Kidney epithelial cell (primary cell): ENCODE data around the gene DFFA. TPM values are rescaled to one million over a fixed set of nuclear protein-coding genes. Genes with fewer than 3 reads are reported as not detected.
"Not testable (repeated sequence)": the region's sequence is repeated elsewhere in the genome, so short reads cannot be mapped to it uniquely, and the experiment has no call there.

Experiments used
- DNase-seq: peaks from one replicate; pipeline ENCODE4 v3.0.0-alpha.2; 2010; ENCODE audit warnings: low read depth
- H3K27me3 ChIP-seq: 2 replicates; pipeline ENCODE4 v1.6.0; 2011; ENCODE audit warnings: low read length; ENCODE audit not compliant: control insufficient read depth, insufficient read depth
- H3K36me3 ChIP-seq: 2 replicates; pipeline ENCODE4 v1.5.1; 2011; ENCODE audit warnings: low read length; ENCODE audit not compliant: control insufficient read depth, insufficient read depth
- H3K4me3 ChIP-seq: 2 replicates; pipeline ENCODE4 v1.5.1; 2011; ENCODE audit warnings: low read depth, mild to moderate bottlenecking, control low read depth, low read length
- total RNA-seq: library from RNA; depleted of rRNA; stranded (reverse); fragments of >200 nt; gene quantifications from 2 replicates; pipeline ENCODE4 v1.2.3, GENCODE V29; 2015
- TF ChIP-seq, protein P1 (sequence below): IDR thresholded peaks from 2 replicates; pipeline ENCODE4 v1.5.1; 2011; ENCODE audit warnings: mild to moderate bottlenecking, moderate library complexity, low read length, control low read depth, inconsistent platforms; ENCODE audit not compliant: insufficient read depth, poor library complexity, severe bottlenecking

Gene DFFA
- total RNA-seq, 1 donor from 2014 or later: 68.4 TPM

DNA sequence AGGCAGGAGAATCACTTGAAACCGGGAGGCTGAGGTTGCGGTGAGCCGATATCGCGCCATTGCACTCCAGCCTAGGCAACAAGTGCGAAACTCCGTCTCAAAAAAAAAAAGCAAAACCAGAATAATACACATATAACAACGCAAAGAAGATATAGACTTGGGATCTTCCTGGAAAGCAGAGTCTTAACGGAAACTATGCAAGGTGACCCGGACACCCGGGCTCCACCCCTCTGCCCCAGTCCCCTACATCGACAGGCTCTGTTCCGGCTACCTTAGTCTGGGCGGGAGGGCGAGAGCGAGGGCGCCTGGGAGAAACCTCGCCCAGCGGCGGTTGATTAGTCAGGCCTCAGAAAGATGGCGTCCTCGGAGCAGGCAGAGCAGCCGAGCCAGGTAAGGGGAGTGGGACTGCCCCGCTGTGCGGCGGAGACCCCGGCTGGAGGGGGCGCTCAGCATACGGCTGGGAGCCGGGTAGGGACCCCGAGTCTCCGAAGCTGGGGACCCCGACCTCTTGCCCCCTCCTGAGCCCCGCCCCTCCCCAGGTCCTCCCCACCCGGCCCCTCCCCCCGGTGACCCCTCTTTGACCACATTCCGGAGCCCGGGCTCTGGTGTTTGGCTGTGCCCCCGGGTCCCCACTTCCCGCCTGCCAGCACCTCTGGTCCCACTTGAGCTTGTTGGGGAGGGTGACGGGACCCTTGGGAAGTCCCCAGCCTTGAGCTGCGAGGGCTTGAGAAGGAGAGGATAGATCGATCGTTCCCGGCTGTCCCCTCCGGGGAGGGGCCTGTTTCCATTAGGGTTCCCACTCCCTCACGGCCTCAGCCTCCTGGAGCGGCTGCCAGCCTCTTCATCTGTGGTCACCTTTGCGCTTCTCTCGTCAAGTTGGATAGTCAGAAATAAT is 2.5 kb upstream of the DFFA start, which contains the start of gene PEX14:
TSS of gene PEX14 (plus strand) at position 338 of the 895 bp plus-strand sequence. CDS start at position 355, 17 bp downstream.
- TF ChIP-seq, protein P1, sequence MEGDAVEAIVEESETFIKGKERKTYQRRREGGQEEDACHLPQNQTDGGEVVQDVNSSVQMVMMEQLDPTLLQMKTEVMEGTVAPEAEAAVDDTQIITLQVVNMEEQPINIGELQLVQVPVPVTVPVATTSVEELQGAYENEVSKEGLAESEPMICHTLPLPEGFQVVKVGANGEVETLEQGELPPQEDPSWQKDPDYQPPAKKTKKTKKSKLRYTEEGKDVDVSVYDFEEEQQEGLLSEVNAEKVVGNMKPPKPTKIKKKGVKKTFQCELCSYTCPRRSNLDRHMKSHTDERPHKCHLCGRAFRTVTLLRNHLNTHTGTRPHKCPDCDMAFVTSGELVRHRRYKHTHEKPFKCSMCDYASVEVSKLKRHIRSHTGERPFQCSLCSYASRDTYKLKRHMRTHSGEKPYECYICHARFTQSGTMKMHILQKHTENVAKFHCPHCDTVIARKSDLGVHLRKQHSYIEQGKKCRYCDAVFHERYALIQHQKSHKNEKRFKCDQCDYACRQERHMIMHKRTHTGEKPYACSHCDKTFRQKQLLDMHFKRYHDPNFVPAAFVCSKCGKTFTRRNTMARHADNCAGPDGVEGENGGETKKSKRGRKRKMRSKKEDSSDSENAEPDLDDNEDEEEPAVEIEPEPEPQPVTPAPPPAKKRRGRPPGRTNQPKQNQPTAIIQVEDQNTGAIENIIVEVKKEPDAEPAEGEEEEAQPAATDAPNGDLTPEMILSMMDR: no peak
- peak; percentile 47 for DNase-seq
- Histone ChIP-seq H3K36me3 (no peaks in the 10 kb centered on the region), H3K27me3 (no peaks in the 10 kb centered on the region), H3K4me3 (peak within 1 kb of the TSS; percentile 80)

GRCh38 chr1:10474309-10474612 is 1.9 kb upstream of the DFFA start:
- not testable (repeated sequence) for H3K27me3 ChIP-seq, H3K36me3 ChIP-seq, H3K4me3 ChIP-seq, DNase-seq

DNA sequence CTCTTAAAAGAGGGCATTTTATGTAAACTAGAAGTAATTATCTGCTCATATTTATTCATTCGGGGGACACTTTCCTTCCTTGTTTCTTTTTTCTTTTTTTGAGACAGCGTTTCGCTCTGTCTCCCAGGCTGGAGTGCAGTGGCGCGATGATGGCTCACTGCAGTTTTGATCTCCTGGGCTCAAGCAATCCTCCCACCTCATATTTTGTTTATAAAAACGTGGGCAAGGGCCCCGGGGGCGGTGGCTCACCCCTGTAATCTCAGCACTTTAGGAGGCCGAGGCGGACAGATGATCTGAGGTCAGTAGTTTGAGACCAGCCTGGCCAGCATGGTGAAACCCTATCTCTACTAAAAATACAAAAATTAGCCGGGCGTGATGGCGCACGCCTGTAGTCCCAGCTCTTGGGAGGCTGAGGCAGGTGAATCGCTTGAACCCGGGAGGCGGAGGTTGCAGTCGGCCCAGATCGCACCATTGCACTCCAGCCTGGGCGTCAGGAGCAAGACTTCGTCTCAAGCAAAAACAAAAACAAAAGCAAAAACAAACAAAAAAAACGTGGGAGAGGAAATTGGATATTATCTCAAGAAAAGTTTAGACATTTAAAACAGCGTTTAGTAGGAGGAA is 926 bp upstream of the DFFA start:
- DNase-seq: no peak
- TF ChIP-seq, protein P1: no peak
- no peak overlapping the region for H3K4me3 ChIP-seq
- no peaks in the 10 kb centered on the region for H3K36me3 ChIP-seq
- H3K27me3 ChIP-seq: no peaks in the 10 kb centered on the region

GRCh38 chr1:10471411-10472219 is 714 bp downstream of the DFFA start:
- Histone ChIP-seq H3K4me3 (peak overlapping the region; percentile 70), H3K36me3 (peaks cover 2% of the 10 kb centered on the region), H3K27me3 (no peaks in the 10 kb centered on the region)
- TF ChIP-seq, protein P1: no peak
- DNase-seq: no peak

DNA sequence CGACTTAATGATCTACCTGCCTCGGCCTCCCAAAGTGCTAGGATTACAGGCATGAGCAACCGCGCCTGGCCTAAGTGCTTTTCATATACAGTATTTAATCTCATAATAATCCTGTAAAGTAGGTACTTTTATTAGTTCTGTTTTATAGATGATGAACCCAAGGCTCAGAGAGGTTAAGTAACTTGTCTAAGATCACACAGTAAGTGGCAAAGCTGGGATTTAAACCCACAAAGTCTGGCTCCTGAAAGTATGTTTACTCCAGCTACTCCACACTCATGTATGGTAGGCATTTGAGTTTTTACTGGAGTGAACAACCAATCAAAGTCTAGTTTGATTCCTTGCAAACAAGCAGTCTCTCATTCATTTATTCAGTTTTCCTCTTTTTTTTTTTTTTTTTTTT is 2.3 kb downstream of the DFFA start:
- peaks cover 2% of the 10 kb centered on the region for H3K36me3 ChIP-seq
- TF ChIP-seq, protein P1: no peak
- H3K4me3 ChIP-seq: no peak overlapping the region
- DNase-seq: no peak
- H3K27me3 ChIP-seq: no peaks in the 10 kb centered on the region

- H3K27me3 ChIP-seq: no peaks in the 10 kb centered on the region
- TF ChIP-seq, protein P1: no peak
- DNase-seq: no peak
- peaks cover 3% of the 10 kb centered on the region for H3K36me3 ChIP-seq
- H3K4me3 ChIP-seq: no peak overlapping the region
Observed at GRCh38 chr1:10467078-10467477, 5.3 kb downstream of the DFFA start.
